Dendritic cell treated with granulocyte-macrophage colony-stimulating factor and Interleukin-4, amounts not matched to agents 40 ng/mL and 50 ng/mL, for 4 days (primary cell): ENCODE results near the gene SIAH1.
"Not testable (repeated sequence)": the region's sequence is repeated elsewhere in the genome, so short reads cannot be mapped to it uniquely, and the experiment has no call there.

ENCODE experiments used
- H3K27ac Mint-ChIP-seq: one replicate; pipeline ENCODE4 v1.8.0; 2022; ENCODE audit warnings: mild to moderate bottlenecking, mixed read lengths
- H3K27me3 Mint-ChIP-seq: one replicate; pipeline ENCODE4 v1.8.0; 2022; ENCODE audit warnings: mild to moderate bottlenecking, mixed read lengths
- H3K36me3 Mint-ChIP-seq: one replicate; pipeline ENCODE4 v1.8.0; 2022; ENCODE audit warnings: low read depth, mixed read lengths
- H3K4me1 Mint-ChIP-seq: one replicate; pipeline ENCODE4 v1.8.0; 2022; ENCODE audit warnings: low read depth, mixed read lengths
- H3K4me3 Mint-ChIP-seq: one replicate; pipeline ENCODE4 v1.8.0; 2022; ENCODE audit warnings: mild to moderate bottlenecking, moderate library complexity, mixed read lengths
- H3K9me3 Mint-ChIP-seq: one replicate; pipeline ENCODE4 v1.8.0; 2022; ENCODE audit warnings: mixed read lengths
- intact Hi-C: fragments of 100-400 bp; cut with micrococcal nuclease; formaldehyde crosslinking; loops from one replicate; pipeline ENCODE4 v1.15.0; 2022

Gene SIAH1, protein sequence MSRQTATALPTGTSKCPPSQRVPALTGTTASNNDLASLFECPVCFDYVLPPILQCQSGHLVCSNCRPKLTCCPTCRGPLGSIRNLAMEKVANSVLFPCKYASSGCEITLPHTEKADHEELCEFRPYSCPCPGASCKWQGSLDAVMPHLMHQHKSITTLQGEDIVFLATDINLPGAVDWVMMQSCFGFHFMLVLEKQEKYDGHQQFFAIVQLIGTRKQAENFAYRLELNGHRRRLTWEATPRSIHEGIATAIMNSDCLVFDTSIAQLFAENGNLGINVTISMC

DNA sequence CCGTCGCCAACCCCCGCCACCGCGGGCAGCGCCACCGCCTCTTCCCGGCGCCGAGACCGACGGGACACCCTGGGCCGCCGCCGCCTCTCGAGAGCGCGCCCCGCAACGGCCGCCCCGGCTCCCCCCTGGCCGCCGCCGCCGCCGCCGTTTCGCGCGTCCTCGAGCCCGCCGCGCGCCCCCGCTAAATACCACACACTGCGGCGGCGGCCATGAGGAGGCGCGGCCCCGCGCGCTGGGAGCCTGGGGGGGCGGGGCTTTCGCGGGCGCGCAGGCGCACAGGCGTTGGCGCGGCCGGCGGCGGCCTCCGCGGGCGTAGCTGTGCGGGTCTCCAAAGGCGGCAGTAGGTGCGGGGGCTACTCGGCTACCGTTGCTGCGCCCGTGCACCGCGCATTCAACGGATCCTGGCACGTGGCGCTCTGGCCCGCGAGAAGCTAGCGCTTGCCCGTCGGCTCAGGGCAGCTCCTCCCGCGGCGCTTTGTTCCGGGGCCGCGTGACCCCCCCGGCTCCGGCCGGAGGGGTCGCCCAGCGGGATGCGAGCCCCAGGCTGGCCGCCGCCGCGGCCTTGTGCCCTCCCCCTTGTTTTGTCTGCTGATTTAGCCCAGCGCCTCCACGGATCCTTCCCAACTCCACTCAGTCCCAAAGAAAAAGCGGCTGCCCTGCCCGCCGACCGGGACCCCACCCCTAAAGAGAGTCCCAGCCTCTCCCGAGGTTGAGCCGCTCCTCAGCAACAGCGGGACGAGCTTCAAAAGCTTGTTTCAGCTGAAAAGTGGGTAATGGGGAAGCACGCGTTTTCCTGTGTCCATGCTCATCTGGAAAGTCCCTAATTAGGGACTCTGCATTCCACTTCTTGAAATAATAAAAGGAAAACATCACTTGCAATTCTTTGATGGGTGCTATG, at the start of gene SIAH1:
TSS of gene SIAH1 (minus strand) at position 161 of the 898 bp plus-strand sequence. CDS start 22,985 bp downstream, outside the sequence.
- H3K4me3 Mint-ChIP-seq: peak within 1 kb of the TSS; percentile 97
- no peaks in the 10 kb centered on the region for H3K9me3 Mint-ChIP-seq
- peaks cover 54% of the 10 kb centered on the region for H3K4me1 Mint-ChIP-seq
- no peaks in the 10 kb centered on the region for H3K27me3 Mint-ChIP-seq
- H3K36me3 Mint-ChIP-seq: peaks cover 22% of the 10 kb centered on the region
- H3K27ac Mint-ChIP-seq: peak within 1 kb of the TSS; percentile 100
- intact Hi-C loops: loop anchor here (2.0 kb wide), 1 partner anchor 151 kb away; no protein-coding TSS in a partner anchor

DNA sequence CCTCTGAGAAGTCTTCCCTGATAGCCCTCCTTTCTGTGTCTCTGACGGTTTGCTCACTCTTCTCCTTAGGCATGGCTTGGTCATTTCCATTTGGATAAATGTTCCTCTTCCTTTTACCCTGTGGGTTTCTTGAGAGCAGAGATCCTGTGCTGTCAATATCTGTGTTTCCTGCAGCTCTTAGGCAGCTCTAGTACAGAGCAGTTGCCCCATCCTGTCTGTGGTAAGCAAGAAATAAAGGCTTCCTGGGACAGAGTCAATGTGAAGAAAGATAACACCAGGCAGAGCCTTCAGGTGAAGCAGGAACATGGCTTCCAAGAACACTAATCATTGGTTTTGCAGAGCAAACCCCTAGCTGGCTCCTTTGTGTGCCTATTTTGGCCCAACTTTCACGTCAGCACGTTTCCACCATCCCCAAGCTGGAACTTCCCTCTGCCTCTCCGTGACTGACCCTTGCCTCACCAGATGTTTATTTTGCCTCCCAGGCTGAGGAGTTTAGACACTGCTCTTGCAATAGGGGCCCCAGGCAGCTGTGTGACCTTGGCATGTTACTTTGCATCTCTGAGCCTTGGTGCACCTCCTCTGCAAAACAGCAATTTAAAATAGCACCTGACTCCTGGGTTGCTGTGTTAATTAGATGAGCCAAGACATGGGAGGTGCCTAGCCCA, 49.6 kb upstream of the SIAH1 start:
- intact Hi-C loops: no loop called here
- no peaks in the 10 kb centered on the region for H3K9me3 Mint-ChIP-seq
- H3K27ac Mint-ChIP-seq: peak overlapping the region; percentile 82
- no peaks in the 10 kb centered on the region for H3K36me3 Mint-ChIP-seq
- H3K4me1 Mint-ChIP-seq: peaks cover 40% of the 10 kb centered on the region
- H3K27me3 Mint-ChIP-seq: peaks cover 3% of the 10 kb centered on the region
- peak overlapping the region; percentile 1 for H3K4me3 Mint-ChIP-seq

DNA sequence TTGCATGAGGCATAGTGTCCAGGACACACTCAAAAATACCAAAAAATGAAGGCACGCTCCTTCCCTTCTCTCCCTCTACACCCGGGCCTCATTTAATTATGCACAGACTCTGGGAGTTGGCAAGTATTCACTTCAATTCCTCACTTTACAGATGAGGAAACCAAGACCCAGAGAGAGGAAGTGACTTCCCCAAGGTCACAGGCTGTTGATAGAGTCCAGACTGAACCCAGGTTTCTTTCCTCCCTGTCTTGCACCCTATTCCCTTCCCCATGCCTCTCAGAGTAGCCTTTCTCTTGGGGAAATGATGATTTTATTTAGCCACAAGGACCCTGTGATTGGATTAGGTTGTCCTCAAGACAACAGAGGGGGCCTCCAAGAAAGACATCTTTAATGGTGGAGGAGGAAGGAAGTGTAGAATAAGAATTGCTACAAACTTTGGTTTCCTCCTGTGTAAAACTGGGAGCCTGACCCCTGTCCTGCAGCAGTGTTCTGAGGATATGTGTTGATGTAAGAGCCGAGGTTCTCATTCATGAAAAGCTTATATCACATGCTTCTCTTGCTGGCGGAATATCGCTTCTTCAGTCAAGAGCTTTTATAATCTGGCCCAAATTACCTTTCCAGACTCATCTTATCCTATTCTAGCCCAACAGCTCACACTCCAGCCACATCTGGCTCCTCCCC, 48.8 kb upstream of the SIAH1 start:
- H3K4me1 Mint-ChIP-seq: peaks cover 44% of the 10 kb centered on the region
- H3K9me3 Mint-ChIP-seq: no peaks in the 10 kb centered on the region
- intact Hi-C loops: no loop called here
- peaks cover 3% of the 10 kb centered on the region for H3K27me3 Mint-ChIP-seq
- H3K4me3 Mint-ChIP-seq: peak overlapping the region; percentile 30
- peak overlapping the region; percentile 82 for H3K27ac Mint-ChIP-seq
- H3K36me3 Mint-ChIP-seq: no peaks in the 10 kb centered on the region

DNA sequence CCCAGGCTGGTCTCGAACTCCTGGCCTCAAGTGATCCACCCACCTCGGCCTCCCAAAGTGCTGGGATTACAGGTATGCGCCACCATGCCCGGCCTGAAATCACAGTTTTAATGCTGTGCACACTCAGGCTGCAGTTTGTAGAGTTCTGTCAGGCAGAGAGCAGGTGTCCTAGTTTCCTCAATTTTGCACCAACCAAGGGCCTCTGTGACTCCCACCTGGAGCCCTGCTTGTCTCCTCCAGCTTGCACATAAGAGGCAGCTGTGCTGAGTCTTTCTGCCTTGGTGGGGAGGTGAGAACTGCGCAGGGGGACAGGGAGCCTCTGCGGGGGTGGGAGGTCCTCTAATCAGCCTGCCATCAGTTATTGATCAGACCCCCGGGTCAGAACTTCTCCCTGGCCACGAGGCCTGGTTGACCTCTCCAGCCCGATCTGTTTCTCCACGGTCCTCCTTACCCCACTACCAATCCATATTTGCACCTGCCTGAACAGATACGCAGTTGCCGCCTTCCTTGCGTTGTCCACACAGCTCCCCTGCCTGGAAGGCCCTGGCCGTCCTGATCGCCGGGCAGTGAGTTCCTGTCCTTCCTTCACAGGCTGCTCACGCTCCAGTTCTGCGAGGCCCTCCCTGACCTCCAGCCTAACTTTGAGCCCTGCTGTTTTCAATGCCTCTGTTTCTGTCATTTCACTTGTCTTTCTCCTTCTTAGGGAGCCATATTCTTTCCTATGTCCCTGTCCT, 48.1 kb upstream of the SIAH1 start:
- intact Hi-C loops: no loop called here
- peak overlapping the region; percentile 30 for H3K4me3 Mint-ChIP-seq
- H3K27me3 Mint-ChIP-seq: peaks cover 3% of the 10 kb centered on the region
- no peaks in the 10 kb centered on the region for H3K9me3 Mint-ChIP-seq
- H3K36me3 Mint-ChIP-seq: no peaks in the 10 kb centered on the region
- H3K4me1 Mint-ChIP-seq: peaks cover 51% of the 10 kb centered on the region
- peak overlapping the region; percentile 82 for H3K27ac Mint-ChIP-seq

DNA sequence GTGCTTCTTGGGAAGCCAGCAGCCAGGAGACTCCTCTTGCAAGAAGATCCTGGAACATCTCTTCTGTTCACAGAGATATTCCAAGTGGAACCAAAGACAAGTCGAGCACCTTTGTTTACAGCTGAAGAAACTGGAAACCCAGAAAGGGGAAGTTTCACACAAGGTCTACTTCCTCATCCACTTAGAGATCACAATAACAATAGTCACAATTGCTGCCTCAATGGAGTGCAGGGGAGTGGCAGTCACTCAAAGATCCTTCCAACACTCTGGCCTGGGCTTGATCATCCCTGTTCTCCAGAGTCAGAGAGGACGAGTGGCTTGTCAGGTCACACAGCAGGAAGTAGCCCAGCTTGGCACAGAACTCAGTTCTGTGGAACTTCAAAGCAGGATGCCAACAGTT, 46.9 kb upstream of the SIAH1 start:
- peaks cover 1% of the 10 kb centered on the region for H3K27me3 Mint-ChIP-seq
- H3K4me1 Mint-ChIP-seq: peaks cover 52% of the 10 kb centered on the region
- H3K4me3 Mint-ChIP-seq: no peak overlapping the region
- H3K27ac Mint-ChIP-seq: peak overlapping the region; percentile 82
- intact Hi-C loops: no loop called here
- no peaks in the 10 kb centered on the region for H3K9me3 Mint-ChIP-seq
- no peaks in the 10 kb centered on the region for H3K36me3 Mint-ChIP-seq

DNA sequence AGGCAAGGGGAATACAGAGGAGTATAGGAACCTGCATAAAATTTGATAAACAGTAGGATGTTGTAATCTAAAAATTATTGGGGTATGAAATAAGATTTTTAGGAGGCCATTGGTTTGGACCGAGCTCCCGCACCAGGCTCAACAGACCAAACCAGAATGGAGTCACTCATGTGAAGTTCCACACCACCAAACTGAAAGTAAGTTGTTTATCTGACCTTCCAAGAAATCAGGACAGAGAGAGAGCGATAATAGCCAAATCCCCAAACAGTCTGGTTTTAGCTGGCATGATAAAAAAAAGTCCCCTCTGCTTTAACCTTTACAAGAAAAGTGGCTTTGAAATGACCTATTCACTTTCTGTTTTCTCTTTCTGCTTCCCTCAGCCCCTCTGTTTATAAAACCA, 45.7 kb upstream of the SIAH1 start:
- peaks cover 56% of the 10 kb centered on the region for H3K4me1 Mint-ChIP-seq

DNA sequence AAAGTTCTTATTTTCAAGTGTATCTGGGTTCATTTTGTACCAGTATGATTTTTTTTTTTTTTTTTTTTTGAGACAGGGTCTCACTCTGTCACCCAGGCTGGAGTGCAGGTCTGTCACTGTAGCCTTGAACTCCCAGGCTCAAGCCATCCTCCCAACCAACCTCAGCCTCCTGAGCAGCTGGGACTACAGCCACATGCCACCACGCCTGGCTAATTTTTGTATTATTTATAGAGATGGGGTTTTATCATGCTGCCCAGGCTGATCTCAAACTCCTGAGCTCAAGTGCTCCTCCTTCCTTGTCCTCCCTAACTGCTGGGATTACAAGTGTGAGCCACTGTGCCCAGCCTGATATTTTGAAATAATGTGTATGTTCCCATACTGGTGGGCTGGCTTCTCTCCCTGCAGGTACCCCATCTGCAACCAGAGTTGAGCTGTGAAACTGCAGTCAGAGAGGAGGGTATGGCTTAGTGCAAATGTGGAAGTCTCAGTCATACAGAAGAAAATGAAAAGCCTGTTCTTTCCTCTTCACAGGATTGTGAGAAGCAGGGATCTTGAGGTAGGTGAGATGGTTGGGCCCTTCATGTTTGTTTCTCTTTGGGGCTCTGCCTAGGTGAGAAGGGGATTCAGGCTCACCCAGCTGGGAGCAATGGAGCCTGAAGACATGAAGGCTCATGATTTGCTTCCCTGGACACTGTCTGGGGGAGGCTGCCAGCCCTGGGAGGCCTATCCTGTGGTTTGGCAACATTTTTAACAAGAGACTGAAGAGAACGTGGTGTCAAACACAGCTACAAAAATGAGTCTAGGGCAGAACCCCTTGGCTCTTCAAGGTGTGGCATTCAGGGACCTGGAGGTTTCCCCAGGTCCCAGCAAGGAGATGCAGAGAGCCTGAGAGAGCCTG, 41.3 kb upstream of the SIAH1 start:
- Mint-ChIP-seq H3K27ac (peak overlapping the region; percentile 47), H3K27me3 (peaks cover 1% of the 10 kb centered on the region), H3K4me3 (no peak overlapping the region), H3K9me3 (no peaks in the 10 kb centered on the region), H3K36me3 (no peaks in the 10 kb centered on the region), H3K4me1 (peaks cover 21% of the 10 kb centered on the region)
- intact Hi-C loops: no loop called here

More for the DNA sequence above, 45.7 kb upstream of the SIAH1 start:
- intact Hi-C loops: no loop called here
- no peaks in the 10 kb centered on the region for H3K9me3 Mint-ChIP-seq
- H3K27ac Mint-ChIP-seq: no peak overlapping the region
- H3K4me3 Mint-ChIP-seq: no peak overlapping the region
- H3K27me3 Mint-ChIP-seq: peaks cover 1% of the 10 kb centered on the region
- no peaks in the 10 kb centered on the region for H3K36me3 Mint-ChIP-seq

DNA sequence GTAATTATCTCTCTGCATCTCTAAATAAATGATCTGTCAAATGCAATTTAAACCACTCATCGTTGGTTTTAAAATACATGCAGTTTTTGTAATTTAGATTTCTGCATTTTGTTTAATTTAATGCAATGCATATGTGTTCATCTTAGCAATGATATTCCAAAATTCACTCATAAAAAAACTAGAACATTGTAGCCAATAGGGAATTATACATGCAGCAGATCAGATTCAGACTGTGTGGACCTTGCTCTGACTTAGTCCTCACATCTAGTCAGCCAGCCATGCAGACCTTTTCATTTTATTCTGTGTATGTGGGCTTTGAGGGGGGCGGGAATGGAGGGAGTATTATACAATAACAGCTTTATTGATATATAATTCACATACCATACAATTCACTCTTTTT, 37.3 kb upstream of the SIAH1 start:
- no peaks in the 10 kb centered on the region for H3K36me3 Mint-ChIP-seq
- no peaks in the 10 kb centered on the region for H3K27me3 Mint-ChIP-seq
- no peaks in the 10 kb centered on the region for H3K9me3 Mint-ChIP-seq
- intact Hi-C loops: no loop called here
- peaks cover 8% of the 10 kb centered on the region for H3K4me1 Mint-ChIP-seq
- no peak overlapping the region for H3K27ac Mint-ChIP-seq
- H3K4me3 Mint-ChIP-seq: no peak overlapping the region

DNA sequence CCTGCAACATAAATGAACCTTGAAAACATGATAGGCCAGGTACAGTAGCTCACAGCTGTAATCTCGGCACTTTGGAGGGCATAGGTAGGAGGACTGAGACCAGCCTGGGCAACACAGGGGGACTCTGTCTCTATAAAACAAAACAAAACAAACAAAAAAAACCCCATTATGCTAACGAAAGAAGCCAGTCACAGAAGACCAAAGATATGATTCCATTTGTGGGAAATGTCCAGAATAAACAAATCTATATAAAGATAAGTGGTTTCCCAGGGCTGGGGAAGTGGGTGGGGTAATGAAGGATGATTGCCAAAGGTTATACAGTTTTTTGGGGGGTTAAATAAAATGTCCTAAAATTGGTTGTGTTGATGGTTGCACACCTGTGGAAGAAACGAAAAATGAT, 36.5 kb upstream of the SIAH1 start:
- intact Hi-C loops: no loop called here
- Mint-ChIP-seq H3K27ac (no peak overlapping the region), H3K9me3 (no peaks in the 10 kb centered on the region), H3K4me3 (no peak overlapping the region), H3K4me1 (peaks cover 5% of the 10 kb centered on the region), H3K36me3 (no peaks in the 10 kb centered on the region), H3K27me3 (peaks cover 3% of the 10 kb centered on the region)

DNA sequence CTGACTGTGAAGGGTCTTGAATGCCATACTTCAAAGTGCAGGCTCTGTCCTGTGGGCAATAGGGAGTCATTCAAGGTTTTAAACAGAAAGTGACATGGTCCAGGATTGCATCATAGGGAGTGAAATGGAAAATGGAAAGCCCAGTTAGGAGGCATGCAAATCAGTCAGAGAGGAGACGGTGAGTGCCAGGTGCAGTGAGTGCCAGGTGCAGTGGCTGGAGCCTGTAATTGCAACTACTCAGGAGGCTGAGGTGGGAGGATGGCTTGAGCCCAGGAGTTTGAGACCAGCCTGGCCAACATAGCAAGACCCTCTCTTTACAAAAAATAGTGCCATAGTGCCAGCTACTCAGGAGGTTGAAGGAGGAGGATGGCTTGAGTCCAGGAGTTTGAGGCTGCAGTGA, 35.2 kb upstream of the SIAH1 start:
- no peak overlapping the region for H3K27ac Mint-ChIP-seq
- intact Hi-C loops: no loop called here
- no peaks in the 10 kb centered on the region for H3K9me3 Mint-ChIP-seq
- no peaks in the 10 kb centered on the region for H3K4me1 Mint-ChIP-seq
- H3K27me3 Mint-ChIP-seq: peaks cover 3% of the 10 kb centered on the region
- H3K4me3 Mint-ChIP-seq: no peak overlapping the region
- no peaks in the 10 kb centered on the region for H3K36me3 Mint-ChIP-seq

DNA sequence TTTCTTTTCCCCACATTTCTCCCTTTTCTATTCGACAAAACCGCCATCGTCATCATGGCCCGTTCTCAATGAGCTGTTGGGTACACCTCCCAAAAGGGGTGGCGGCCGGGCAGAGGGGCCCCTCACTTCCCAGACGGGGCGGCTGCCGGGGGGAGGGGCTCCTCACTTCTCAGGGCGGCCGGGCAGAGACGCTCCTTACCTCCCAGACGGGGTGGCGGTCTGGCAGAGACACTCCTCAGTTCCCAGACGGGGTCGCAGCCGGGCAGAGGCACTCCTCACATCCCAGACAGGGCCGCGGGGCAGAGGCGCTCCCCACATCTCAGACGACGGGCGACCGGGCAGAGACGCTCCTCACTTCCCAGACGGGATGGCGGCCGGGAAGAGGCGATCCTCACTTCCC, 31.4 kb upstream of the SIAH1 start:
- H3K36me3 Mint-ChIP-seq, H3K27ac Mint-ChIP-seq, H3K27me3 Mint-ChIP-seq, intact Hi-C loops, H3K4me3 Mint-ChIP-seq, H3K9me3 Mint-ChIP-seq: not testable (repeated sequence)
- peaks cover 14% of the 10 kb centered on the region for H3K4me1 Mint-ChIP-seq

DNA sequence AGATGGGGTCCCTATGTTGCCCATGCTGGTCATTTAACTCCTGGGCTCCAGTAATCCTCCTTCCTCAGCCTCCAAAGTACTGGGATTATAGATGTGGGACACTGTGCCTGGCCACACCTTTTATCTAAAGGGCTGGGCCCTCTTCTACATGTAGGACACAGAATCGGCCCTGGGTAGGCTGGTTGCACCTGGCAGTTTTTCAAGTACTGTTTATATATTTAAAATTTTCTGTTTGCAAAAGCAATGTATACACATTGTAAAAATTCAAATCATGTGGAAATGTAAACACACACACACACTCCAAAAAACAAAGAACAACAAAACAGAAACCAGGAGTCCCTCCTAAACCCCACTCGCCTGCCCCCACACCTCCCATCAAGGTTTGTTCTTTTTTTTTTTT, 28.1 kb upstream of the SIAH1 start:
- no peak overlapping the region for H3K4me3 Mint-ChIP-seq
- peak overlapping the region; percentile 22 for H3K27ac Mint-ChIP-seq
- peaks cover 32% of the 10 kb centered on the region for H3K4me1 Mint-ChIP-seq
- peaks cover 4% of the 10 kb centered on the region for H3K27me3 Mint-ChIP-seq
- intact Hi-C loops: no loop called here
- H3K36me3 Mint-ChIP-seq: no peaks in the 10 kb centered on the region
- H3K9me3 Mint-ChIP-seq: no peaks in the 10 kb centered on the region
